ENCODE data around the gene TGFBR3L.

The TGFBR3L gene

DNA sequence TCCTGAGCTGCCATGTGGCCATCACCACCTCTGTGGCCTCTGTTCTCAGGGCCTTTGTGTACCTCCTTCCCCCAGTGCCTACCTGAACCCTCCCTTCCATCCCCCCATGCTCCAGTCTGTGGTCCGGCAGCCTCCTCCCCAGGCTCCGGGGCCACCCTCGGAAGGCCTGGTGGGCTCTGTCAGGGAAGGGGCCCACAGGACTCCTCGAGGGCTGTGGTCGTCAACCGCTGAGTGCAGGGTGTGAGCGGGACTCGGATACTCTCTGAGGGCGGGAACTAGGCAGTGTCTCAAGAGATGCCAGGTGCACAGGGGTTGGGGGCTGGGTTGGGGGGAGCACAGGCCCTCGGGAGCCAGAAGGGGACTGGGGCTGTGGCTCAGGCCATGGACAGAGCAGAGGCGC is 7.1 kb upstream of the TGFBR3L start:
- H3K9me3 Mint-ChIP-seq, result no peaks in the 10 kb centered on the region
- H3K36me3 Mint-ChIP-seq, result peaks cover 51% of the 10 kb centered on the region
- ATAC-seq (no peak), DNase-seq (ENCODE audit: low spot score in 2 of 2) (no peak)
- no peak overlapping the region for H3K27ac Mint-ChIP-seq
- H3K4me1 Mint-ChIP-seq, result peaks cover 41% of the 10 kb centered on the region
- H3K4me3 Mint-ChIP-seq, result no peak overlapping the region

- Mint-ChIP-seq H3K36me3 (peaks cover 53% of the 10 kb centered on the region), H3K27ac (no peak overlapping the region), H3K4me3 (no peak overlapping the region), H3K4me1 (peaks cover 41% of the 10 kb centered on the region), H3K9me3 (no peaks in the 10 kb centered on the region)
- ATAC-seq (no peak), DNase-seq (ENCODE audit: low spot score in 2 of 2) (no peak)
These were observed 6.4 kb upstream of the TGFBR3L start for GRCh38 chr19:7908078-7908699.

- DNase-seq (ENCODE audit: low spot score in 2 of 2) (no peak), ATAC-seq (no peak)
- no peaks in the 10 kb centered on the region for H3K9me3 Mint-ChIP-seq
- H3K4me1 Mint-ChIP-seq, result peaks cover 35% of the 10 kb centered on the region
- no peak overlapping the region for H3K27ac Mint-ChIP-seq
- peaks cover 47% of the 10 kb centered on the region for H3K36me3 Mint-ChIP-seq
- H3K4me3 Mint-ChIP-seq, result no peak overlapping the region
These were observed 5.7 kb upstream of the TGFBR3L start for GRCh38 chr19:7908742-7909461.

- ATAC-seq (no peak), DNase-seq (ENCODE audit: low spot score in 2 of 2) (no peak)
- Mint-ChIP-seq H3K36me3 (peaks cover 40% of the 10 kb centered on the region), H3K9me3 (no peaks in the 10 kb centered on the region), H3K27ac (no peak overlapping the region), H3K4me3 (no peak overlapping the region), H3K4me1 (peaks cover 32% of the 10 kb centered on the region)
These were observed 5.1 kb upstream of the TGFBR3L start for GRCh38 chr19:7909471-7910067.

DNA sequence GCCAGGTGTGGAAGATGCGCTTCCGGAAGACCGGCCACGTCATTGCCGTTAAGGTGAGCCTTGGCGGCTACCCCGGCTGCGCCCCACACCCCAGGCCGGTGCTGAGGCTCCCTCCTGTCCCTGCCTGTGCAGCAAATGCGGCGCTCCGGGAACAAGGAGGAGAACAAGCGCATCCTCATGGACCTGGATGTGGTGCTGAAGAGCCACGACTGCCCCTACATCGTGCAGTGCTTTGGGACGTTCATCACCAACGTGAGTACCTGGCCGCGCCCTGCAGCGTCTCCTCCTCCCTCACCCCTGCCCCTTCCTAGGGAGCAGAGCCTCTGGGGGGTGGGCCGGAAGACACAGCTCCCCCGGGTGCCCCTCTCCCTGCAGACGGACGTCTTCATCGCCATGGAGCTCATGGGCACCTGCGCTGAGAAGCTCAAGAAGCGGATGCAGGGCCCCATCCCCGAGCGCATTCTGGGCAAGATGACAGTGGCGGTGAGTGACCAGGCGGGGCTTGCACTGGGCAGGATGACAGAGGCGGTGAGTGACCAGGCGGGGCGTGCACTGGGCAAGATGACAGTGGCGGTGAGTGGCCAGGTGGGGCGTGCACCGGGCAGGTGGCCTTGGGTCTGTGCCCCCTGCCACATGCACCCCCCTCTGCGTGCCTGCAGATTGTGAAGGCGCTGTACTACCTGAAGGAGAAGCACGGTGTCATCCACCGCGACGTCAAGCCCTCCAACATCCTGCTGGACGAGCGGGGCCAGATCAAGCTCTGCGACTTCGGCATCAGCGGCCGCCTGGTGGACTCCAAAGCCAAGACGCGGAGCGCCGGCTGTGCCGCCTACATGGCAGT is 4.1 kb upstream of the TGFBR3L start:
- Mint-ChIP-seq H3K36me3 (peaks cover 30% of the 10 kb centered on the region), H3K27ac (no peak overlapping the region)
- ATAC-seq, result no peak

GRCh38 chr19:7911508-7912143 is 3.0 kb upstream of the TGFBR3L start:
- Mint-ChIP-seq H3K9me3 (no peaks in the 10 kb centered on the region), H3K4me3 (no peak overlapping the region), H3K27ac (no peak overlapping the region), H3K36me3 (peaks cover 26% of the 10 kb centered on the region), H3K4me1 (peaks cover 23% of the 10 kb centered on the region)
- DNase-seq (ENCODE audit: low spot score in 2 of 2) (peak in 1 of 2 donors; percentile 49), ATAC-seq (no peak)

More for the DNA sequence above, 4.1 kb upstream of the TGFBR3L start:
- H3K4me1 Mint-ChIP-seq, result peaks cover 25% of the 10 kb centered on the region
- no peak overlapping the region for H3K4me3 Mint-ChIP-seq
- no peaks in the 10 kb centered on the region for H3K9me3 Mint-ChIP-seq
- DNase-seq (ENCODE audit: low spot score in 2 of 2), result no peak

GRCh38 chr19:7912144-7912696 is 2.4 kb upstream of the TGFBR3L start:
- Mint-ChIP-seq H3K36me3 (peaks cover 21% of the 10 kb centered on the region), H3K4me3 (no peak overlapping the region), H3K9me3 (no peaks in the 10 kb centered on the region), H3K4me1 (peaks cover 20% of the 10 kb centered on the region), H3K27ac (no peak overlapping the region)
- ATAC-seq (no peak), DNase-seq (ENCODE audit: low spot score in 2 of 2) (no peak)

DNA sequence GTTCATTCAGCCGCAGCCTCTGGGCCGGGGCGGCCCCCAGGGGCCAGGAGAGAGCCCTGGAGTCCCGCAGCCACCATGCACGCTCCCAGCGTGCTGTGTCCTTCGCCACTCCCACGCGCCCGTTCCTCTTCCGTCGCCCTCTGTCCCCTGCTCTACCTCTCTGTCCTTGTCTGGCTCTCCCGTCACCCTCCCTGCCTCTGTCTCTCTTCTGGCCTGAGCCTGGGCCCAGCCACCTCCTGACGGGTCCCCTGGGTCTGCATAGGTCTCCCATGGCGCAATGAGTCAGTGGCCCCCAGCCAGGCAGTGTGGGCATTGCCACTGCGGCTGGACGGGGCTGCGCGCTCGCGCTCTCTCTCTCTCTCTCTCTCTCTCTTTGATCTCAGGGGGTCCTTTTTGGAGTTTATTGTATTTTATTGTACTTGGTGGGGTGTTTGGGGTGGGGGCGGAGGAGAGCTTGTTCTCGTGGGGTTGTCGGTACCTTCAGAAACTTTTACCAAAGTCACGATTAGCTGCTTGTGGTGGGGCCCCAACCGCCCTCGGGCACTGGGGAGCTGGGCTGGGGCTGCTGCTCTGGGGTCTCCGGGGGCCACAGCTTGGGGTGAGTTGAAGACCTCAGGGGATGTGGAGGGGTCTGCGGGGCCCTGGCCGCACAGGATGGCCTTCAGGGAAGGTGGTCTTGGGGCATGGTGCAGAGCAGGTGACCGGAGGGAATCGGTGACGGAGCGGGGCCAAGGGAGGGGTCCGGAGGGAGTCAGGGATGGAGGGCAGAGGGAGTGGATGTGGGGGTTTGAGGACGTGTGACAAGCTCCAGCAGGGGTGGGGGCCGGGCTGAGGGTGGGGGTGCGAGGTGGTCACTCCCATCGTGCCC is 1.7 kb upstream of the TGFBR3L start:
- ATAC-seq (no peak), DNase-seq (ENCODE audit: low spot score in 2 of 2) (no peak)
- Mint-ChIP-seq H3K4me1 (peaks cover 19% of the 10 kb centered on the region), H3K27ac (no peak overlapping the region), H3K36me3 (peaks cover 15% of the 10 kb centered on the region), H3K9me3 (no peaks in the 10 kb centered on the region), H3K4me3 (no peak overlapping the region)

GRCh38 chr19:7913652-7914051 is 978 bp upstream of the TGFBR3L start:
- Mint-ChIP-seq H3K36me3 (peaks cover 15% of the 10 kb centered on the region), H3K27ac (no peak overlapping the region), H3K4me1 (peaks cover 22% of the 10 kb centered on the region), H3K9me3 (no peaks in the 10 kb centered on the region), H3K4me3 (no peak overlapping the region)
- no peak for DNase-seq (ENCODE audit: low spot score in 2 of 2)
- no peak for ATAC-seq

- Mint-ChIP-seq H3K9me3 (no peaks in the 10 kb centered on the region), H3K4me1 (peaks cover 22% of the 10 kb centered on the region), H3K36me3 (peaks cover 15% of the 10 kb centered on the region), H3K4me3 (no peak overlapping the region), H3K27ac (no peak overlapping the region)
- ATAC-seq, result no peak
- DNase-seq (ENCODE audit: low spot score in 2 of 2), result no peak
These were observed 531 bp upstream of the TGFBR3L start for GRCh38 chr19:7914099-7914498.

DNA sequence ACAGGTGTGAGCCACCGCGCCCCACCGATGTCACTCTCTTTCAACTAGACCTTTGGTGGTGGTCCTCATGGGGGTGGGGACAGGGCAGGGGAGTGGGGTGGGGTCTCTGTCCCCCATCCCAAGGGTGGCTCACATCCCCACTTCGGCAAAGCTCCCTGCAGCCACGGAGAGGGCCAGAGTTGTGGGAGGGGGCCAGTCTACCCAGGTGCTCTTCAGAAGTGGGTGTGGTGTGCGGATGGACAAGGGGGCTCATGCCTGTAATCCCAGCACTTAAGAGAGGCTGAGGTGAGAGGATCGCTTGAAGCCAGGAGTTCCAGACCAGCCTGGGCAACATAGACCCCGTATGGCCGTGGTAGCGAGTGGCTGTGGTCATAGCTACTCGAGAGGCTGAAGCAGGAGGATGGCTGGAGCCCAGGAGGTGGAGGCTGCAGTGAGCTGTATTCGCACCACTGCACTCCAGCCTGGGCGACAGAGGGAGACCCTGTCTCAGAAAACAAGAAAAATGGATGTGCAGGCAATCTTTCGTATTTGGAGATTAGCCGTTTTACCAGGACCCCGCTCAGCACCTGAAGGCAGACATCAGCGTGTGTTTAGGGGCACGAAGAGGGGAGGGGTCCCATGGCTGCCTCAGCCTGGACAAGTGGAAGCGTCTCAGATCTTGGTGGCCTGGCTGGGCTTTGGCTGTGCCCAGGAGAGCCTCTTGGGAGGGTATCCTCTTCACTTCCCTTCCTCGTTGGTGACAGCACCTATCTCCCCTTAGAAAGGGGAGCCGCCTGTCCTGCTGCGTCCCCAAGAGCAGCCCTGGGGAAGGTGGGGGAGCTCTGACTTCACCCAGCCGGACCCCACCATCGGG is 846 bp downstream of the TGFBR3L start:
- Mint-ChIP-seq H3K36me3 (peaks cover 12% of the 10 kb centered on the region), H3K27ac (no peak overlapping the region), H3K4me1 (peaks cover 29% of the 10 kb centered on the region), H3K4me3 (peak overlapping the region; percentile 85), H3K9me3 (no peaks in the 10 kb centered on the region)
- no peak for DNase-seq (ENCODE audit: low spot score in 2 of 2)
- no peak for ATAC-seq

DNA sequence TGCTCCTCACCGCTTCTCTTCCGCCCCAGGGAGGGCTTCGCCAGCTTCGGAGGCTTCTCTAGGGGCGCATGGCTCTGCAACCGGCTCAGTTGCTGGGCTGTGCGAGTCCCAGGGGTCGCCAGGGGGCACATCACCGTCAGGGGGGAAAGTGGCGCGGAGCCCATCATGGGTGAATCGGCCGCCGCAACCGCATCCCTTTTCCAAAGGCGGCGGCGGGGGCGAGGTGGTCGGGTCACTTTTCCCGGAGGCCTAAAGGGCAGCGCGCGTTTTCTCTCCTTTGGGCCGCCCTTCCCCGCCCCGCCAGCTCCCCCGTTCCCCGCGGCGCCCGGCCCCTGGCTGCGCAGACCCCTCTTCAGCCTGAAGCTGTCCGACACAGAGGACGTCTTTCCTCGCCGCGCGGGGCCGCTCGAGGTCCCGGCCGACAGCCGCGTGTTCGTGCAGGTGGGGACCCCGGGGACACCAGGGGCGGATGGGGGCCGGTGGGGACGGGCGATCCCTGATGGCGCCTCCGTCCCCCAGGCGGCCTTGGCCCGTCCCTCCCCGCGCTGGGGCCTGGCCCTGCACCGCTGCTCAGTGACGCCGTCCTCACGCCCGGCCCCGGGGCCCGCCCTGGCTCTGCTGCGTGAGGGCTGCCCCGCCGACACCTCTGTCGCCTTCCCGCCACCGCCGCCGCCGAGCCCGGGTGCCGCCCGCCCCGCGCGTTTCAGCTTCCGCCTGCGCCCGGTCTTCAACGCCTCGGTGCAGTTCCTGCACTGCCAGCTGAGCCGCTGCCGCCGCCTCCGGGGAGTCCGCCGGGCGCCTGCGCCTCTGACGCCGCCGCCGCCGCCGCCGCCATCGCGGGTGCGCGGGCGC is 1.7 kb downstream of the TGFBR3L start:
- peak; percentile 52 to 79 for DNase-seq (ENCODE audit: low spot score in 2 of 2)
- Mint-ChIP-seq H3K4me1 (peaks cover 37% of the 10 kb centered on the region), H3K9me3 (no peaks in the 10 kb centered on the region), H3K4me3 (peak overlapping the region; percentile 85), H3K27ac (no peak overlapping the region), H3K36me3 (peaks cover 16% of the 10 kb centered on the region)
- ATAC-seq, result peak; percentile 25

- H3K36me3 Mint-ChIP-seq, result peaks cover 19% of the 10 kb centered on the region
- H3K4me3 Mint-ChIP-seq, result peak overlapping the region; percentile 85
- H3K9me3 Mint-ChIP-seq, result no peaks in the 10 kb centered on the region
- ATAC-seq (no peak), DNase-seq (ENCODE audit: low spot score in 2 of 2) (peak in 1 of 2 donors; percentile 69)
- H3K4me1 Mint-ChIP-seq, result peaks cover 42% of the 10 kb centered on the region
- no peak overlapping the region for H3K27ac Mint-ChIP-seq
These were observed 2.3 kb downstream of the TGFBR3L start for GRCh38 chr19:7916955-7917266.

Data from stimulated activated effector memory CD8-positive, alpha-beta T cell treated with anti-CD3 and anti-CD28 coated beads, Interleukin-12 subunit alpha, Interleukin-12 subunit beta, amount 100 ng/mL, for 72 hours (primary cell).